NT2/D1 (cell line): ENCODE data around the gene LAMB2.

Experiments
- DNase-seq: peaks from one replicate; pipeline ENCODE4 v3.0.0-alpha.2; 2011; ENCODE audit warnings: low read depth, low spot score
- H3K27me3 ChIP-seq: 2 replicates; pipeline ENCODE4 v1.6.0; 2011; ENCODE audit warnings: mild to moderate bottlenecking; ENCODE audit not compliant: insufficient read length, insufficient read depth
- H3K36me3 ChIP-seq: 2 replicates; pipeline ENCODE4 v1.6.1; 2011; ENCODE audit warnings: mild to moderate bottlenecking, low read length, mixed read lengths; ENCODE audit not compliant: insufficient read depth, insufficient read length
- H3K4me1 ChIP-seq: 2 replicates; pipeline ENCODE4 v1.5.1; 2011; ENCODE audit not compliant: insufficient read depth, insufficient read length
- H3K4me3 ChIP-seq: 2 replicates; pipeline ENCODE4 v1.5.1; 2011; ENCODE audit warnings: low read depth; ENCODE audit not compliant: insufficient read length
- H3K9ac ChIP-seq: 2 replicates; pipeline ENCODE4 v1.6.0; 2011; ENCODE audit warnings: low read depth; ENCODE audit not compliant: insufficient read length
- H3K9me3 ChIP-seq: 2 replicates; pipeline ENCODE4 v1.5.1; 2011; ENCODE audit warnings: mild to moderate bottlenecking, low read length; ENCODE audit not compliant: insufficient read depth
- SUZ12 ChIP-seq: IDR thresholded peaks from 2 replicates; pipeline ENCODE4 v1.6.1; 2011; ENCODE audit not compliant: insufficient read length, insufficient read depth; ENCODE audit errors: extremely low read depth
- YY1 ChIP-seq: IDR thresholded peaks from 2 replicates; pipeline ENCODE4 v1.6.1; 2011; ENCODE audit not compliant: insufficient read length, insufficient read depth
- ZNF274 ChIP-seq: IDR thresholded peaks from 2 replicates; pipeline ENCODE4 v1.6.1; 2011; ENCODE audit warnings: mild to moderate bottlenecking, low read depth, low read length

The LAMB2 gene

DNA sequence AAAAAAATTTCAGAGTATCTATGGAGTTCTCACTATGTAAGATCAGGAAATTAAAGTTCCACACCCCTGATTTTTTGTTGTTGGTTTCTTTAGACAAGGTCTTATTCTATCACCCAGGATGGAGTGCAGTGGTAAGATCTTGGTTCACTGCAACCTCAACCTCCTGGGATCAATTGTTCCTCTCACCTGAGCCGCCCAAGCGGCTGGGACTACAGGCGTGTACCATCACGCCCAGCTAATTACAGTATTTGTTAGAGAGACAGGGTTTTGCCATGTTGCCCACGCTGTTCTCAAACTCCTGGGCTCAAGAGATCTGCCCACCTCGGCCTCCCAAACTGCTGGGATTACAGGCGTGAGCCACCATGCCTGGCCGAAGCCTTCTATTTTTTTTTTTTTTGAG lies 51.4 kb downstream of the LAMB2 start:
- no peaks in the 10 kb centered on the region for H3K4me1 ChIP-seq
- H3K27me3 ChIP-seq: no peaks in the 10 kb centered on the region
- TF ChIP-seq ZNF274 (no peak), SUZ12 (no peak), YY1 (no peak)
- DNase-seq: no peak
- H3K9ac ChIP-seq: no peak overlapping the region
- H3K9me3 ChIP-seq: no peaks in the 10 kb centered on the region
- no peak overlapping the region for H3K4me3 ChIP-seq
- peaks cover 38% of the 10 kb centered on the region for H3K36me3 ChIP-seq

DNA sequence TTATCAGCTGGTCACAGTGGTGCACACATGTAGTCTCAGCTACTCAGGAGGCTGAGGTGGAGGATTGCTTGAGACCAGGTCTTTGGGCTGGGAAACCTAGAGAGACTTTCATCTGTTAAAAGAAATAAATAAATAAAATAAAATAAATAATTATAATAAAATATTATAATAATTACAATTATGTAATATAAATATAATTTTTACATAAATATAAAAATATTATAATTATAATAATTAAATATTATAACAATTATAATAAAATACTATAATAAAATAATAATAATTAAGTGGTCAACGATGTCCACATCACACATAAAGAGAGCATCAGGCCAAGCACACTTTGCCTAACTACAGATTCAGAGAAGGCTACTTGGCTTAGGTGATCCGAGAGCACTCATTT lies 53.6 kb downstream of the LAMB2 start:
- no peak for DNase-seq
- H3K36me3 ChIP-seq: peaks cover 54% of the 10 kb centered on the region
- H3K27me3 ChIP-seq: no peaks in the 10 kb centered on the region
- no peaks in the 10 kb centered on the region for H3K9me3 ChIP-seq
- no peak overlapping the region for H3K4me3 ChIP-seq
- H3K4me1 ChIP-seq: no peaks in the 10 kb centered on the region
- no peak overlapping the region for H3K9ac ChIP-seq
- TF ChIP-seq SUZ12 (no peak), YY1 (no peak), ZNF274 (no peak)

DNA sequence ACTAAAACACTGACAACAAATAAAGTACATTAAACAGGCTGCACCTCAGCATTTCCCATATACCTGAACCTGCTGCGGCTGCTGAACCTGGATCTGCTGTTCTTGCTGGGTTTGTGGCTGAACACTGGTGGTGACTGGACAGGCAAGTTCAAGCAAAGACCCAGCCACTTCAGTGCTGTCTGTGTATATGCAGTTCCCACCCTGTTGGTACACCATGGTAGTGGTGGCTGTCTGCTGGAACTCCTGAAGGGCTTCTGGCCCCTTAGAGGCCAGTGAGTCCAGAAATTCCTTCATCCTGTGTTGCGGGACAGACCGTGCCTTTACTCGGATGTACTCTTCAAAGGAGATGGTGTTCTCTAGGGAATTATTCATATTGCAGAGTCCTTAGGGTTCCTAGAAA lies 56.2 kb downstream of the LAMB2 start:
- H3K9ac ChIP-seq: no peak overlapping the region
- DNase-seq: no peak
- no peaks in the 10 kb centered on the region for H3K4me1 ChIP-seq
- TF ChIP-seq SUZ12 (no peak), YY1 (no peak), ZNF274 (no peak)
- no peak overlapping the region for H3K4me3 ChIP-seq
- H3K9me3 ChIP-seq: no peaks in the 10 kb centered on the region
- peaks cover 77% of the 10 kb centered on the region for H3K36me3 ChIP-seq
- no peaks in the 10 kb centered on the region for H3K27me3 ChIP-seq

GRCh38 chr3:49076116-49076515 lies 56.7 kb downstream of the LAMB2 start:
- DNase-seq: no peak
- TF ChIP-seq SUZ12 (no peak), YY1 (no peak), ZNF274 (no peak)
- Histone ChIP-seq H3K9me3 (no peaks in the 10 kb centered on the region), H3K4me1 (no peaks in the 10 kb centered on the region), H3K27me3 (no peaks in the 10 kb centered on the region), H3K4me3 (no peak overlapping the region), H3K9ac (no peak overlapping the region), H3K36me3 (peaks cover 82% of the 10 kb centered on the region)
